GM12878 (cell line): ENCODE data around the gene BLOC1S5. TPM values are rescaled to one million over a fixed set of nuclear protein-coding genes. Genes with fewer than 3 reads are reported as not detected.
A peak's percentile ranks its signal among the peaks of the same experiment; 100 is the strongest.

Experiments used
- ATAC-seq: fragments of 200-7000 bp; cut with Tn5 transposase; 3 replicates; pipeline ENCODE4 v1.9.1; 2020; ENCODE audit warnings: mild to moderate bottlenecking, moderate library complexity
- BruUV-seq: library from RNA; stranded (reverse); fragments of 400-500 nt; replicated peaks from 2 replicates; lab custom pipeline; 2021; lab: Mats Ljungman, UMichigan
- CTCF ChIA-PET: fragments of 300-600 bp; sonication (Branson Sonifier 250); formaldehyde crosslinking; extraction: SDS; loops from one replicate; lab custom pipeline; 2021; ENCODE audit warnings: inconsistent platforms; lab: Yijun Ruan, JAX
- POLR2A ChIA-PET: fragments of 350-600 bp; formaldehyde crosslinking; extraction: SDS; loops from one replicate; lab custom pipeline; 2021; ENCODE audit warnings: inconsistent platforms; lab: Charles Lee
- RAD21 ChIA-PET: fragments of 300-600 bp; sonication (Branson Sonifier 250); formaldehyde crosslinking; loops from one replicate; lab custom pipeline; 2023; ENCODE audit warnings: antibody characterized with exemption; ENCODE audit not compliant: unreplicated experiment; lab: Charles Lee
- SMC1A ChIA-PET: fragments of 300-600 bp; sonication (Branson Sonifier 250); formaldehyde crosslinking; loops from one replicate; lab custom pipeline; 2023; ENCODE audit not compliant: unreplicated experiment, uncharacterized antibody; lab: Charles Lee
- DNase-seq: peaks from one replicate; pipeline ENCODE4 v3.0.0-alpha.2; 2011; ENCODE audit warnings: low read depth, low spot score
- FAIRE-seq: peaks from 3 replicates; lab custom pipeline; 2011; peaks lifted over from hg19 to GRCh38; lab: Jason Lieb, UNC
- H2AFZ ChIP-seq: 2 replicates; pipeline ENCODE4 v1.6.0; 2011; ENCODE audit warnings: low read depth, low read length, control low read depth; ENCODE audit not compliant: control insufficient read depth
- H3K27ac ChIP-seq: 2 replicates; pipeline ENCODE4 v1.5.1; 2011; ENCODE audit warnings: control low read depth; ENCODE audit not compliant: control insufficient read depth, insufficient read depth
- H3K27me3 ChIP-seq, 2 experiments: replicated peaks in 1 of 2; 2 replicates each; pipeline versions ENCODE4 v1.6.0 to v1.6.1; 2011; ENCODE audit warnings: low read length in 1 of 2; ENCODE audit not compliant: control insufficient read depth in 2 of 2, insufficient read depth in 2 of 2
- H3K36me3 ChIP-seq, 2 experiments: 2 replicates each; pipeline ENCODE4 v1.5.1; 2011; ENCODE audit warnings: low read length in 1 of 2; ENCODE audit not compliant: control insufficient read depth in 2 of 2, insufficient read depth in 2 of 2
- H3K4me1 ChIP-seq: 2 replicates; pipeline ENCODE4 v1.6.1; 2011; ENCODE audit warnings: mild to moderate bottlenecking, low read length, moderate library complexity, mixed read lengths; ENCODE audit not compliant: control insufficient read depth, insufficient read depth
- H3K4me2 ChIP-seq: 2 replicates; pipeline ENCODE4 v1.6.0; 2011; ENCODE audit warnings: control low read depth; ENCODE audit not compliant: control insufficient read depth, insufficient read depth
- H3K4me3 ChIP-seq: fragments of 200-600 bp; sonication (generic); 2 replicates; pipeline ENCODE4 v1.5.1; 2016
- H3K79me2 ChIP-seq: 2 replicates; pipeline ENCODE4 v1.6.0; 2011; ENCODE audit warnings: low read length; ENCODE audit not compliant: control insufficient read depth, insufficient read depth
- H3K9ac ChIP-seq: 2 replicates; pipeline ENCODE4 v1.8.0; 2011; ENCODE audit warnings: low read length, control low read depth, mixed read lengths; ENCODE audit not compliant: control insufficient read depth, insufficient read depth
- H3K9me3 ChIP-seq: replicated peaks from 3 replicates; pipeline ENCODE4 v1.5.1; 2011; ENCODE audit warnings: mild to moderate bottlenecking, low read length; ENCODE audit not compliant: control insufficient read depth, insufficient read depth
- H4K20me1 ChIP-seq: 2 replicates; pipeline ENCODE4 v1.6.0; 2011; ENCODE audit not compliant: control insufficient read depth, insufficient read depth
- CREM ChIP-seq: IDR thresholded peaks from 2 replicates; pipeline ENCODE4 v1.6.1; 2014; ENCODE audit warnings: antibody characterized with exemption, low read depth
- GATAD2B ChIP-seq: fragments of 450-650 bp; conservative IDR thresholded peaks from 2 replicates; pipeline ENCODE4 v1.6.1; 2017; ENCODE audit warnings: low read depth, mild to moderate bottlenecking, moderate library complexity
- IKZF1 ChIP-seq: fragments of 450-650 bp; conservative IDR thresholded peaks from 2 replicates; pipeline ENCODE4 v1.6.1; 2017; ENCODE audit warnings: antibody characterized with exemption, mild to moderate bottlenecking
- IKZF2 ChIP-seq, 2 experiments: fragments of 450-650 bp; IDR thresholded peaks; 2 replicates each; pipeline ENCODE4 v1.6.1; 2017; ENCODE audit warnings: mild to moderate bottlenecking in 2 of 2, moderate library complexity in 2 of 2
- LARP7 ChIP-seq: fragments of 450-650 bp; IDR thresholded peaks from 2 replicates; pipeline ENCODE4 v1.6.1; 2017; ENCODE audit warnings: mild to moderate bottlenecking
- MTA2 ChIP-seq: fragments of 450-650 bp; IDR thresholded peaks from 2 replicates; pipeline ENCODE4 v1.6.1; 2016; ENCODE audit warnings: low read depth, mild to moderate bottlenecking, moderate library complexity
- MYC ChIP-seq: IDR thresholded peaks from 2 replicates; pipeline ENCODE4 v1.6.1; 2011; ENCODE audit warnings: mild to moderate bottlenecking, low read length, moderate library complexity, inconsistent platforms; ENCODE audit not compliant: insufficient read depth, insufficient replicate concordance, insufficient read length, severe bottlenecking
- NFYA ChIP-seq: IDR thresholded peaks from 2 replicates; pipeline ENCODE4 v1.6.1; 2011; ENCODE audit warnings: low read depth, mild to moderate bottlenecking, low read length, improper control_type of control experiment, borderline replicate concordance
- NFYB ChIP-seq: IDR thresholded peaks from 2 replicates; pipeline ENCODE4 v1.6.1; 2011; ENCODE audit warnings: low read depth, mild to moderate bottlenecking, low read length, improper control_type of control experiment, moderate library complexity; ENCODE audit not compliant: insufficient read depth
- NRF1 ChIP-seq: conservative IDR thresholded peaks from 2 replicates; pipeline ENCODE4 v1.6.1; 2011; ENCODE audit warnings: mild to moderate bottlenecking, low read depth, low read length, improper control_type of control experiment
- RCOR1 ChIP-seq: conservative IDR thresholded peaks from 2 replicates; pipeline ENCODE4 v1.6.1; 2012; ENCODE audit warnings: low read depth, low read length, improper control_type of control experiment
- ZBED1 ChIP-seq: IDR thresholded peaks from 2 replicates; pipeline ENCODE4 v1.6.1; 2016; ENCODE audit warnings: borderline replicate concordance
- WGBS: methylation state at CpG from one replicate; pipeline ENCODE4 v1.1.6; 2016; ENCODE audit warnings: low lambda C conversion rate; ENCODE audit not compliant: insufficient replicate concordance, insufficient coverage; ENCODE audit errors: missing lambda C conversion rate; 5-methylcytosine and 5-hydroxymethylcytosine counted together
- in situ Hi-C: fragments of 300-500 bp; cut with MboI; formaldehyde crosslinking; loops from 9 replicates; pipeline ENCODE4 v1.14.3; 2018; ENCODE audit warnings: mixed read lengths
- intact Hi-C: fragments of 100-400 bp; cut with micrococcal nuclease; formaldehyde crosslinking; loops from one replicate; pipeline ENCODE4 v1.14.2; 2022; ENCODE audit not compliant: unreplicated experiment
- polyA plus RNA-seq, 11 experiments: library from polyadenylated mRNA; depleted of rRNA in 4 of 11; unstranded in 6 of 11; stranded (reverse) in 5 of 11; fragments of >200 nt; fragmentation: Nextera tagmentation in 4 of 11; fragmentation: Illumina TruSeq in 1 of 11; extraction: Ambion mirVana in 4 of 11; extraction: Trizol in 1 of 11; gene quantifications; 1 replicate in 1 of 11; 2 replicates in 10 of 11; pipeline versions ENCODE4 v1.2.1 to v1.2.3, GENCODE V29; 2011 to 2016; ENCODE audit warnings: inconsistent platforms in 2 of 11, missing spikeins in 2 of 11, low read depth in 1 of 11
- total RNA-seq, 4 experiments: library from RNA; depleted of rRNA in 3 of 4; stranded (reverse); fragments of >200 nt in 3 of 4; fragmentation: Illumina TruSeq in 1 of 4; extraction: Trizol in 1 of 4; gene quantifications; 2 replicates each; pipeline versions ENCODE4 v1.2.1 to v1.2.3, GENCODE V29; 2013 to 2021
- TF ChIP-seq, protein P1 (sequence below): fragments of 450-650 bp; IDR thresholded peaks from 2 replicates; pipeline ENCODE4 v1.6.1; 2016; ENCODE audit warnings: mild to moderate bottlenecking
- TF ChIP-seq, protein P2 (sequence below): IDR thresholded peaks from 2 replicates; pipeline ENCODE4 v1.6.1; 2012; ENCODE audit warnings: low read depth, low read length, improper control_type of control experiment
- TF ChIP-seq, protein P3 (sequence below): IDR thresholded peaks from 2 replicates; pipeline ENCODE4 v1.6.1; 2011; ENCODE audit warnings: mild to moderate bottlenecking, low read depth, low read length, moderate library complexity; ENCODE audit not compliant: insufficient replicate concordance
- TF ChIP-seq, protein P4 (sequence below): fragments of 450-650 bp; IDR thresholded peaks from 2 replicates; pipeline ENCODE4 v1.6.1; 2017; ENCODE audit warnings: mild to moderate bottlenecking

BLOC1S5 gene
- total and polyA plus RNA-seq, 10 of the 15 experiments (the other 5 are each of a cell fraction or from before 2014, with no cell fraction given): 4.3 to 22.2 (median 16.1) TPM

DNA sequence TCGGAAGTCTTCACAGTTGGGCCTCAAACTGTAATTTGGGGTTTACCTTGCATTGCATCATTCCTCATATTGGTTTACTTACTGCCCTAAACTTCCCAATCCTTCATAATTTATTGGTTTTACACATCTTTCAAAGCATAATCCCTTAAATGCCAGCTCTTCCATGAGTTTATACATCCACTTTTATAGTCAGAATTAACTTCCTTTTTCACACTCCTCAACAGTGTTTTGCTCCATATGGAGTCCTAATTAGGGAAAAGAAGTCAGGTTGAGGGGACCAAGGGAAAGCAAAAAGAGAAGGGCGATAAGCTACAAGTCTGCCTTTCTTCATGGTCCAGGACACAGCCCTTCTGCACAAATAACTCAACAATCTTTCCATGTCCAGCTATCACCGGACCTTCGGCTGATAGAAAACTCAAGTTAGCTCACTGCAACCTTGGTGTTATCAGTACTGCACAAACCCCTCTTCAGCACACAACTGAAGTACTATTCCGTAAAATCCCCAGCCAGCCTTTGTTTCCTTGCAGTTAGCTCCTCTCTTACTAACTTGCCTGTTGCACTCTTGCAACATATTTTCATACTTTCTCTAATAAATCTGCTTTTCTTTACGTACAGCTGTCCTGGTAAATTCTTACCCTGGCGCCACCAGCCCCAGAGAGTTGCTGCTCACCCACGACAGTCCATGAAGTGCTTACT is 36.1 kb upstream of the BLOC1S5 start:
- in situ Hi-C loops (no loop called here), intact Hi-C loops (no loop called here)
- SMC1A ChIA-PET: interaction anchor here (1.2 to 1.7 kb wide), 5 partner anchors 10 to 118 kb away, joined by 3 to 10 read pairs (median 4); partner anchors contain the start of gene BLOC1S5
- DNase-seq: no peak
- H2AFZ ChIP-seq: no peak overlapping the region
- peaks cover 45% of the 10 kb centered on the region for H3K79me2 ChIP-seq
- FAIRE-seq: no peak
- POLR2A ChIA-PET: interaction anchor here (1.0 to 1.2 kb wide), 3 partner anchors 30 to 333 kb away, joined by 3 read pairs; partner anchors contain the start of gene BLOC1S5
- H4K20me1 ChIP-seq: no peaks in the 10 kb centered on the region
- peaks cover 0 to 4% of the 10 kb centered on the region in 2 experiments; a peak in 3 of 4 replicates for H3K36me3 ChIP-seq
- RAD21 ChIA-PET: interaction anchor here (0.7 kb wide), 2 partner anchors 35 to 36 kb away, joined by 3 to 4 read pairs; partner anchors contain the start of gene BLOC1S5
- H3K4me2 ChIP-seq: peak overlapping the region; percentile 68
- no TSS peak for BruUV-seq
- no peak overlapping the region for H3K27ac ChIP-seq
- H3K9ac ChIP-seq: no peak overlapping the region
- H3K4me1 ChIP-seq: peaks cover 3% of the 10 kb centered on the region
- CTCF ChIA-PET: interaction anchor here (0.6 to 1.4 kb wide), 3 partner anchors 13 to 36 kb away, joined by 3 to 4 read pairs (median 4); partner anchors contain the start of gene BLOC1S5
- ATAC-seq: no peak
- H3K4me3 ChIP-seq: peak overlapping the region; percentile 54
- H3K27me3 ChIP-seq: no peaks in the 10 kb centered on the region
- WGBS: 96% methylated on average over 8 of the region's 8 CpGs
- no peaks in the 10 kb centered on the region for H3K9me3 ChIP-seq
- TF ChIP-seq, protein P1, sequence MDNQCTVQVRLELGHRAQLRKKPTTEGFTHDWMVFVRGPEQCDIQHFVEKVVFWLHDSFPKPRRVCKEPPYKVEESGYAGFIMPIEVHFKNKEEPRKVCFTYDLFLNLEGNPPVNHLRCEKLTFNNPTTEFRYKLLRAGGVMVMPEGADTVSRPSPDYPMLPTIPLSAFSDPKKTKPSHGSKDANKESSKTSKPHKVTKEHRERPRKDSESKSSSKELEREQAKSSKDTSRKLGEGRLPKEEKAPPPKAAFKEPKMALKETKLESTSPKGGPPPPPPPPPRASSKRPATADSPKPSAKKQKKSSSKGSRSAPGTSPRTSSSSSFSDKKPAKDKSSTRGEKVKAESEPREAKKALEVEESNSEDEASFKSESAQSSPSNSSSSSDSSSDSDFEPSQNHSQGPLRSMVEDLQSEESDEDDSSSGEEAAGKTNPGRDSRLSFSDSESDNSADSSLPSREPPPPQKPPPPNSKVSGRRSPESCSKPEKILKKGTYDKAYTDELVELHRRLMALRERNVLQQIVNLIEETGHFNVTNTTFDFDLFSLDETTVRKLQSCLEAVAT: no peak
- TF ChIP-seq MYC (no peak), IKZF2 (IDR thresholded peaks at IDR 0.05) (no peak), ZBED1 (no peak), NFYB (no peak), NFYA (no peak), NRF1 (no peak), IKZF1 (no peak), LARP7 (no peak), RCOR1 (no peak), GATAD2B (no peak), MTA2 (no peak), CREM (no peak)
- TF ChIP-seq, protein P2, sequence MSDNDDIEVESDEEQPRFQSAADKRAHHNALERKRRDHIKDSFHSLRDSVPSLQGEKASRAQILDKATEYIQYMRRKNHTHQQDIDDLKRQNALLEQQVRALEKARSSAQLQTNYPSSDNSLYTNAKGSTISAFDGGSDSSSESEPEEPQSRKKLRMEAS: no peak
- TF ChIP-seq, protein P3, sequence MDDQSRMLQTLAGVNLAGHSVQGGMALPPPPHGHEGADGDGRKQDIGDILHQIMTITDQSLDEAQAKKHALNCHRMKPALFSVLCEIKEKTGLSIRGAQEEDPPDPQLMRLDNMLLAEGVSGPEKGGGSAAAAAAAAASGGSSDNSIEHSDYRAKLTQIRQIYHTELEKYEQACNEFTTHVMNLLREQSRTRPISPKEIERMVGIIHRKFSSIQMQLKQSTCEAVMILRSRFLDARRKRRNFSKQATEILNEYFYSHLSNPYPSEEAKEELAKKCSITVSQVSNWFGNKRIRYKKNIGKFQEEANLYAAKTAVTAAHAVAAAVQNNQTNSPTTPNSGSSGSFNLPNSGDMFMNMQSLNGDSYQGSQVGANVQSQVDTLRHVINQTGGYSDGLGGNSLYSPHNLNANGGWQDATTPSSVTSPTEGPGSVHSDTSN: no peak
- TF ChIP-seq, protein P4, sequence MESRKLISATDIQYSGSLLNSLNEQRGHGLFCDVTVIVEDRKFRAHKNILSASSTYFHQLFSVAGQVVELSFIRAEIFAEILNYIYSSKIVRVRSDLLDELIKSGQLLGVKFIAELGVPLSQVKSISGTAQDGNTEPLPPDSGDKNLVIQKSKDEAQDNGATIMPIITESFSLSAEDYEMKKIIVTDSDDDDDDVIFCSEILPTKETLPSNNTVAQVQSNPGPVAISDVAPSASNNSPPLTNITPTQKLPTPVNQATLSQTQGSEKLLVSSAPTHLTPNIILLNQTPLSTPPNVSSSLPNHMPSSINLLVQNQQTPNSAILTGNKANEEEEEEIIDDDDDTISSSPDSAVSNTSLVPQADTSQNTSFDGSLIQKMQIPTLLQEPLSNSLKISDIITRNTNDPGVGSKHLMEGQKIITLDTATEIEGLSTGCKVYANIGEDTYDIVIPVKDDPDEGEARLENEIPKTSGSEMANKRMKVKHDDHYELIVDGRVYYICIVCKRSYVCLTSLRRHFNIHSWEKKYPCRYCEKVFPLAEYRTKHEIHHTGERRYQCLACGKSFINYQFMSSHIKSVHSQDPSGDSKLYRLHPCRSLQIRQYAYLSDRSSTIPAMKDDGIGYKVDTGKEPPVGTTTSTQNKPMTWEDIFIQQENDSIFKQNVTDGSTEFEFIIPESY: no peak
